ENCODE data around the gene KRT73. TPM values are rescaled to one million over a fixed set of nuclear protein-coding genes. Genes with fewer than 3 reads are reported as not detected.

Gene KRT73
- total RNA-seq, 2 donors from 2014 or later: 0.36 to 1.3 TPM

DNA sequence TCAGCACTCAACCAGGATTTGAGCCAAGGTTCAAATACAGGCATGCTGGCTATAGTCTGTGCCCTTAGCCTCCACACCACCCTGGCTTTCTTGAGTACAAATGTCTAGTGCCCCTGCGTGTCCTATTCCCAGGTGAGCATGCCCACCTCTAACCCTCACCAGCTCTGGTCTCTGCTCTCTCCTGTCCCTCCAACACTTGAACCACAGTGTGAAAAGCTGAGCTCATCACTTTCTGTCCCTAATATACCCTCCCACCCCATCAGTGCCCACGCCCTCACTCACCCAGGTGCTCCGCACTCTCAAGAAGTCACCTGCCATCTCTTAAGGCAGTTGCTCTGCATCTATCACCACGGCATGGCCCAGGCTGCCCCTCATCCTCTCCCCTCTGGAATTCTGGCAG lies 58.4 kb downstream of the KRT73 start:
- no peak for DNase-seq
- peaks cover 13% of the 10 kb centered on the region for H3K27me3 Mint-ChIP-seq (ENCODE audit: low read depth)
- no peaks in the 10 kb centered on the region for H3K9me3 Mint-ChIP-seq
- H3K36me3 Mint-ChIP-seq (ENCODE audit: insufficient read depth in 2 of 2): no peaks in the 10 kb centered on the region
- H3K4me3 Mint-ChIP-seq: no peak overlapping the region
- no peak for ATAC-seq (replicated peaks in 1 of 2)
- H3K27ac Mint-ChIP-seq: no peak overlapping the region
- H3K4me1 Mint-ChIP-seq (ENCODE audit: low read depth): no peaks in the 10 kb centered on the region

DNA sequence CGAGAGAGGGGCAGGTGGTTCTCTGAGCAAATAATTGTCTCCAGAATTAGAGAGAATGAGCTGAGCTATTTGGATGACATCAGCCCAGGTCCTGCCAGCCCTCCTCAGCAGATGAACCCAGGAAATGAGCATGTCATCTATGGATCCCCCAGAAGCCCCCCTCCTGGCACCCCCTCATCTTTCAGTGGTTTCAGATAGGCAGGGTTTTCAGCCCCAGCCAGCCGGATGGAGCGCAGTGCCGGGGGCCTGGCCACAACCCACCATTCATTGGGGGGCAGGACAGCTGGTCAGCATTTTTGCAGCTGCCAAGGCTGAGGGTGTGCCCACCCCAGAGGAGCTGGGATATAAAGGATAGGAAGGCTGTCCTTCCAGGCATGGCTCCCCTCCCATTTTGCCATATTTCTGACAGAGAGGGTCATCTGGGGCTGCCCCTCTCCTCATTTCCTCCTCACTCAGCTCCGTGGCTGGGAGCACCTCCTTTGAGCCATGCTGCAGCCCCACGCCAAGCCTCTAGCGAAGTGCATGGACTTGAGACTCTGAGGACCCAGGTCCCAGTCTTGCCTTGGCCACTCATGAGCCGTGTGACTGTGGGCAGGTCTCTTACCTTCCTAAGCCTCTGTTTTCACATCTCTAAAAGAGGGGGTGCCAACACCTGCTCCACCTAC lies 59.4 kb downstream of the KRT73 start:
- H3K36me3 Mint-ChIP-seq (ENCODE audit: insufficient read depth in 2 of 2): no peaks in the 10 kb centered on the region
- no peak for ATAC-seq (replicated peaks in 1 of 2)
- no peak for DNase-seq
- H3K4me1 Mint-ChIP-seq (ENCODE audit: low read depth): no peaks in the 10 kb centered on the region
- peaks cover 8% of the 10 kb centered on the region for H3K27me3 Mint-ChIP-seq (ENCODE audit: low read depth)
- H3K9me3 Mint-ChIP-seq: no peaks in the 10 kb centered on the region
- no peak overlapping the region for H3K4me3 Mint-ChIP-seq
- no peak overlapping the region for H3K27ac Mint-ChIP-seq

Other genes with a start within 250 kb of the KRT73 start
- not detected for gene KRT84, start 232.9 kb downstream of the KRT73 start, total RNA-seq
- gene KRT82, start 212.2 kb downstream of the KRT73 start, total RNA-seq: not detected
- not detected for gene KRT75, start 184.2 kb downstream of the KRT73 start, total RNA-seq
- gene KRT6B, start 166.4 kb downstream of the KRT73 start, total RNA-seq: not detected
- gene KRT6C, start 144.8 kb downstream of the KRT73 start, total RNA-seq: not detected
- not detected for gene KRT6A, start 125.3 kb downstream of the KRT73 start, total RNA-seq
- gene KRT5, start 98.2 kb downstream of the KRT73 start, total RNA-seq: not detected
- gene KRT71, start 65.4 kb downstream of the KRT73 start, total RNA-seq: not detected
- under 1 TPM in 1 of 2 donors, not detected in 1; 0.12 TPM for gene KRT74, start 44.7 kb downstream of the KRT73 start, total RNA-seq
- gene KRT72, start 17.1 kb downstream of the KRT73 start, total RNA-seq: 1 to 10 TPM in 1 of 2 donors, under 1 TPM in 1; 0.31 to 2.3 TPM
- gene KRT2, start 33.7 kb upstream of the KRT73 start, total RNA-seq: not detected
- gene KRT1, start 61.8 kb upstream of the KRT73 start, total RNA-seq: not detected
- gene KRT77, start 85.0 kb upstream of the KRT73 start, total RNA-seq: not detected
- gene KRT76, start 158.8 kb upstream of the KRT73 start, total RNA-seq: not detected
- gene KRT3, start 177.6 kb upstream of the KRT73 start, total RNA-seq: not detected
- gene KRT4, start 195.6 kb upstream of the KRT73 start, total RNA-seq: under 1 TPM in 1 of 2 donors, not detected in 1; 0.10 TPM
- gene KRT79, start 215.8 kb upstream of the KRT73 start, total RNA-seq: under 1 TPM; 0.19 to 0.26 TPM
- gene KRT78, start 230.4 kb upstream of the KRT73 start, total RNA-seq: not detected